ENCODE data around the gene CNTNAP2.

GRCh38 chr7:148468700-148469098, 2352.1 kb downstream of the CNTNAP2 start:
- TF ChIP-seq ZBTB44 (tag by site-specific recombination; IDR thresholded peaks at IDR 0.05) (no peak), CTCF (tag by site-specific recombination; IDR thresholded peaks at IDR 0.05) (no peak), ZNF830 (tag by site-specific recombination; IDR thresholded peaks at IDR 0.05; ENCODE audit: low read depth) (no peak), ZNF639 (tag by site-specific recombination; IDR thresholded peaks at IDR 0.05) (no peak), SETDB1 (IDR thresholded peaks at IDR 0.05; ENCODE audit: insufficient read length, low read length) (no peak), PRDM2 (tag by site-specific recombination; IDR thresholded peaks at IDR 0.05; ENCODE audit: borderline replicate concordance) (no peak), ZFP37 (tag by site-specific recombination; IDR thresholded peaks at IDR 0.05) (no peak), ZNF274 (IDR thresholded peaks at IDR 0.05; ENCODE audit: low read length) (no peak), ZNF274 (tag by site-specific recombination; IDR thresholded peaks at IDR 0.05; ENCODE audit: borderline replicate concordance) (no peak), ZNF548 (tag by site-specific recombination; IDR thresholded peaks at IDR 0.05) (no peak), ZSCAN18 (tag by site-specific recombination; IDR thresholded peaks at IDR 0.05) (no peak)
